Thyroid gland (tissue), 4 donors: ENCODE results near the gene METTL25.

Experiments
- CTCF ChIP-seq, 6 experiments: fragments of 200-600 bp in 3 of 6; fragments of 450-650 bp in 3 of 6; sonication (generic) in 3 of 6; IDR thresholded peaks; one replicate each; pipeline ENCODE4 v1.5.1; 2016 to 2019; ENCODE audit warnings: antibody characterized with exemption in 6 of 6, mild to moderate bottlenecking in 2 of 6, inconsistent platforms in 1 of 6, moderate library complexity in 1 of 6
- POLR2A ChIP-seq, 2 donors: fragments of 450-650 bp; IDR thresholded peaks; one replicate each; pipeline ENCODE4 v1.6.1; 2017; ENCODE audit warnings: antibody characterized with exemption in 2 of 2, mild to moderate bottlenecking in 2 of 2, moderate library complexity in 1 of 2

- TF ChIP-seq CTCF (IDR thresholded peaks at IDR 0.05) (no peak), POLR2A (IDR thresholded peaks at IDR 0.05) (no peak)
These were observed 768 bp downstream of the METTL25 start for GRCh38 chr12:82359115-82359478.
